SK-N-SH (cell line): ENCODE measurements around the gene CPB2. TPM values are rescaled to one million over a fixed set of nuclear protein-coding genes. Genes with fewer than 3 reads are reported as not detected.

Experiments
- CTCF ChIA-PET: fragments of 300-600, 350-600 bp; formaldehyde crosslinking; extraction: SDS; loops from one replicate; lab custom pipeline; 2021; lab: Yijun Ruan, JAX
- POLR2A ChIA-PET: fragments of 350-600 bp; sonication (Branson Sonifier 250); formaldehyde crosslinking; extraction: SDS; loops from one replicate; lab custom pipeline; 2020; ENCODE audit warnings: antibody characterized with exemption, inconsistent platforms; lab: Yijun Ruan, JAX
- DNase-seq: peaks from one replicate; pipeline ENCODE4 v3.0.0; 2012
- H2AFZ ChIP-seq: fragments of 200-600 bp; sonication (generic); 2 replicates; pipeline ENCODE4 v1.8.1; 2016; ENCODE audit warnings: antibody characterized with exemption, mild to moderate bottlenecking, low read depth
- H3F3A ChIP-seq: fragments of 200-600 bp; sonication (generic); replicated peaks from 2 replicates; pipeline ENCODE3; 2016; ENCODE audit warnings: antibody characterized with exemption, mild to moderate bottlenecking; ENCODE audit not compliant: insufficient read depth
- H3K27ac ChIP-seq, 2 experiments: fragments of 200-500 bp in 1 of 2; fragments of 200-600 bp in 1 of 2; sonication (Bioruptor generic) in 1 of 2; sonication (generic), shearing (Covaris generic) in 1 of 2; 2 replicates each; pipeline versions ENCODE4 v1.5.1 to v1.6.1; 2014 to 2016; ENCODE audit warnings: low read depth in 2 of 2, inconsistent platforms in 1 of 2, low read length in 1 of 2, mild to moderate bottlenecking in 1 of 2, mixed read lengths in 1 of 2
- H3K27me3 ChIP-seq: fragments of 200-600 bp; sonication (generic), shearing (Covaris generic); 2 replicates; pipeline ENCODE4 v1.6.1; 2016; ENCODE audit warnings: mixed run types; ENCODE audit not compliant: insufficient read depth
- H3K36me3 ChIP-seq, 2 experiments: fragments of 200-500 bp in 1 of 2; fragments of 200-600 bp in 1 of 2; sonication (Bioruptor generic) in 1 of 2; sonication (generic) in 1 of 2; replicated peaks in 1 of 2; 2 replicates each; pipeline versions ENCODE3 to v1.5.1; 2014 to 2016; ENCODE audit warnings: low read length in 1 of 2, mild to moderate bottlenecking in 1 of 2; ENCODE audit not compliant: insufficient read depth in 2 of 2, control insufficient read depth in 1 of 2
- H3K4me1 ChIP-seq, 2 experiments: fragments of 200-500 bp in 1 of 2; fragments of 200-600 bp in 1 of 2; sonication (Bioruptor generic) in 1 of 2; sonication (generic), shearing (Covaris generic) in 1 of 2; 2 replicates each; pipeline versions ENCODE4 v1.5.1 to v1.6.1; 2014 to 2016; ENCODE audit warnings: low read depth in 1 of 2, low read length in 1 of 2, mixed run types in 1 of 2; ENCODE audit not compliant: insufficient read depth in 2 of 2, control insufficient read depth in 1 of 2
- H3K4me2 ChIP-seq: fragments of 200-600 bp; sonication (generic), shearing (Covaris generic); 2 replicates; pipeline ENCODE4 v1.6.1; 2017; ENCODE audit warnings: mixed run types
- H3K4me3 ChIP-seq, 2 experiments: fragments of 200-500 bp in 1 of 2; fragments of 200-600 bp in 1 of 2; sonication (Bioruptor generic) in 1 of 2; sonication (generic), shearing (Covaris generic) in 1 of 2; 2 replicates each; pipeline versions ENCODE4 v1.5.1 to v1.8.1; 2014 to 2016; ENCODE audit warnings: low read depth in 2 of 2, inconsistent platforms in 1 of 2, low read length in 1 of 2, mild to moderate bottlenecking in 1 of 2, mixed read lengths in 1 of 2, moderate library complexity in 1 of 2
- H3K79me2 ChIP-seq: fragments of 200-600 bp; sonication (generic); 2 replicates; pipeline ENCODE4 v1.8.1; 2017; ENCODE audit warnings: mild to moderate bottlenecking; ENCODE audit not compliant: insufficient read depth
- H3K9ac ChIP-seq: fragments of 200-600 bp; sonication (generic); 2 replicates; pipeline ENCODE4 v1.6.1; 2017; ENCODE audit warnings: mixed run types
- H3K9me2 ChIP-seq: fragments of 200-600 bp; sonication (generic); 2 replicates; pipeline ENCODE4 v1.6.1; 2017; ENCODE audit warnings: mixed run types
- H3K9me3 ChIP-seq: fragments of 200-600 bp; sonication (generic); 2 replicates; pipeline ENCODE4 v1.6.1; 2017; ENCODE audit warnings: mixed run types, mild to moderate bottlenecking, moderate library complexity
- H4K20me1 ChIP-seq: fragments of 200-600 bp; sonication (generic); 2 replicates; pipeline ENCODE4 v1.6.1; 2017; ENCODE audit warnings: mild to moderate bottlenecking, mixed run types; ENCODE audit not compliant: insufficient read depth
- CHD2 ChIP-seq: fragments of 150-350 bp; IDR thresholded peaks from 2 replicates; pipeline ENCODE4 v1.6.1; 2018; ENCODE audit warnings: low read length; ENCODE audit not compliant: partially characterized antibody
- FOSL2 ChIP-seq: IDR thresholded peaks from 2 replicates; pipeline ENCODE4 v1.4.0; 2012; ENCODE audit warnings: low read depth, mild to moderate bottlenecking, moderate library complexity, borderline replicate concordance
- FOXJ3 ChIP-seq: sonication (generic); formaldehyde crosslinking; IDR thresholded peaks from 2 replicates; pipeline ENCODE4 v1.5.1; 2020; ENCODE audit warnings: mild to moderate bottlenecking, missing genetic modification reagents
- GABPA ChIP-seq: IDR thresholded peaks from 2 replicates; pipeline ENCODE4 v1.4.0; 2012; ENCODE audit warnings: low read depth, mild to moderate bottlenecking
- GATA2 ChIP-seq: sonication (generic); formaldehyde crosslinking; IDR thresholded peaks from 2 replicates; pipeline ENCODE4 v1.5.0; 2020; ENCODE audit warnings: mild to moderate bottlenecking, missing genetic modification reagents
- MEF2A ChIP-seq: IDR thresholded peaks from 2 replicates; pipeline ENCODE4 v1.4.0; 2012; ENCODE audit warnings: low read depth, borderline replicate concordance
- MXI1 ChIP-seq: IDR thresholded peaks from 2 replicates; pipeline ENCODE4 v1.6.1; 2012; ENCODE audit warnings: mild to moderate bottlenecking, low read depth, low read length, improper control_type of control experiment
- POLR2AphosphoS5 ChIP-seq: IDR thresholded peaks from 2 replicates; pipeline ENCODE4 v1.6.1; 2012; ENCODE audit warnings: low read depth, low read length
- RAD21 ChIP-seq: IDR thresholded peaks from 2 replicates; pipeline ENCODE4 v1.6.1; 2012; ENCODE audit warnings: mild to moderate bottlenecking, low read length
- RCOR1 ChIP-seq: fragments of 150-350 bp; IDR thresholded peaks from 2 replicates; pipeline ENCODE4 v1.6.1; 2017; ENCODE audit warnings: antibody characterized with exemption, low read length
- RXRA ChIP-seq: IDR thresholded peaks from 2 replicates; pipeline ENCODE4 v1.4.0; 2012; ENCODE audit warnings: low read depth, mild to moderate bottlenecking, borderline replicate concordance
- SMC3 ChIP-seq: IDR thresholded peaks from 2 replicates; pipeline ENCODE4 v1.6.1; 2012; ENCODE audit warnings: low read depth, low read length, improper control_type of control experiment
- TAF1 ChIP-seq: IDR thresholded peaks from 2 replicates; pipeline ENCODE4 v1.6.1; 2012; ENCODE audit warnings: low read depth, mild to moderate bottlenecking, low read length, moderate library complexity, borderline replicate concordance
- TCF12 ChIP-seq: IDR thresholded peaks from 2 replicates; pipeline ENCODE4 v1.4.0; 2012
- WGBS: methylation state at CpG from one replicate; pipeline ENCODE4 v1.1.6; 2017; ENCODE audit warnings: low lambda C conversion rate; 5-methylcytosine and 5-hydroxymethylcytosine counted together
- polyA plus RNA-seq, 3 experiments: library from polyadenylated mRNA; depleted of rRNA; stranded (reverse); fragments of >200 nt; gene quantifications; 2 replicates each; pipeline ENCODE4 v1.2.3, GENCODE V29; 2012
- TF ChIP-seq, protein P1 (sequence below): fragments of 150-350 bp; IDR thresholded peaks from 2 replicates; pipeline ENCODE4 v1.6.1; 2016; ENCODE audit warnings: mild to moderate bottlenecking, low read depth, low read length
- TF ChIP-seq, protein P2 (sequence below): fragments of 150-350 bp; IDR thresholded peaks from 2 replicates; pipeline ENCODE4 v1.6.1; 2017; ENCODE audit warnings: antibody characterized with exemption, low read length, low read depth, borderline replicate concordance
- TF ChIP-seq, protein P3 (sequence below): IDR thresholded peaks from 2 replicates; pipeline ENCODE4 v1.4.0; 2012; ENCODE audit warnings: low read depth
- TF ChIP-seq, protein P4 (sequence below): IDR thresholded peaks from 2 replicates; pipeline ENCODE4 v1.4.0; 2012; ENCODE audit warnings: low read depth, borderline replicate concordance
- TF ChIP-seq, protein P5 (sequence below): fragments of 200-600 bp; sonication (generic); IDR thresholded peaks from 2 replicates; pipeline ENCODE4 v1.6.1; 2017; ENCODE audit warnings: antibody characterized with exemption, mild to moderate bottlenecking, moderate library complexity
- TF ChIP-seq, protein P6 (sequence below): IDR thresholded peaks from 2 replicates; pipeline ENCODE4; 2012

CPB2 gene
- polyA plus RNA-seq, 1 of the 3 experiments (the other 2 are of a cell fraction): not detected

DNA sequence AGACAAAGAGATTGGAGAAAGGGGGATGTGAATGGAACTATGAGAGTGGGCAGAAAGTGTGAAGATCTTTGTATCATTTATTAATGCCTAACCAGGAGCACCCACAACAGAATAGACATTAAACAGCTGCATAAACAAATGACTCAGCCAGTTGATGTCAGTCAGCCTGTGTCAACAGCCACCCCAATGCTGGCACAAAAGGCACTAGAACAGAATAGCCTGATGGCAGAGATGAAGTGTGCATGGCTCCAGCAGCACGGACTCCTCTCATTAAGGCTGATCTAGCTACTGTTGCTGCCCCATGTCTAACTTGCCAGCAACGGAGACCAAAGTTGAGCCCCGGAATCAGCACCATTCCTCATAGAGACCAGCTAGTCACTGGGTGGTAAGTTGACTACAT is 7.8 kb downstream of the CPB2 start:
- TF ChIP-seq RAD21 (no peak), FOSL2 (no peak), TAF1 (no peak), FOXJ3 (CRISPR knock-in tag) (no peak), TCF12 (no peak), MEF2A (no peak), GATA2 (CRISPR knock-in tag) (no peak), CHD2 (no peak)
- TF ChIP-seq, protein P1, sequence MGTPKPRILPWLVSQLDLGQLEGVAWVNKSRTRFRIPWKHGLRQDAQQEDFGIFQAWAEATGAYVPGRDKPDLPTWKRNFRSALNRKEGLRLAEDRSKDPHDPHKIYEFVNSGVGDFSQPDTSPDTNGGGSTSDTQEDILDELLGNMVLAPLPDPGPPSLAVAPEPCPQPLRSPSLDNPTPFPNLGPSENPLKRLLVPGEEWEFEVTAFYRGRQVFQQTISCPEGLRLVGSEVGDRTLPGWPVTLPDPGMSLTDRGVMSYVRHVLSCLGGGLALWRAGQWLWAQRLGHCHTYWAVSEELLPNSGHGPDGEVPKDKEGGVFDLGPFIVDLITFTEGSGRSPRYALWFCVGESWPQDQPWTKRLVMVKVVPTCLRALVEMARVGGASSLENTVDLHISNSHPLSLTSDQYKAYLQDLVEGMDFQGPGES: no peak
- TF ChIP-seq, protein P2, sequence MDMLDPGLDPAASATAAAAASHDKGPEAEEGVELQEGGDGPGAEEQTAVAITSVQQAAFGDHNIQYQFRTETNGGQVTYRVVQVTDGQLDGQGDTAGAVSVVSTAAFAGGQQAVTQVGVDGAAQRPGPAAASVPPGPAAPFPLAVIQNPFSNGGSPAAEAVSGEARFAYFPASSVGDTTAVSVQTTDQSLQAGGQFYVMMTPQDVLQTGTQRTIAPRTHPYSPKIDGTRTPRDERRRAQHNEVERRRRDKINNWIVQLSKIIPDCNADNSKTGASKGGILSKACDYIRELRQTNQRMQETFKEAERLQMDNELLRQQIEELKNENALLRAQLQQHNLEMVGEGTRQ: no peak
- TF ChIP-seq, protein P3, sequence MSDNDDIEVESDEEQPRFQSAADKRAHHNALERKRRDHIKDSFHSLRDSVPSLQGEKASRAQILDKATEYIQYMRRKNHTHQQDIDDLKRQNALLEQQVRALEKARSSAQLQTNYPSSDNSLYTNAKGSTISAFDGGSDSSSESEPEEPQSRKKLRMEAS: no peak
- H3K4me1 ChIP-seq: no peaks in the 10 kb centered on the region; a peak in 2 of 4 replicates
- no peak for DNase-seq
- WGBS: 42% methylated on average over 3 of the region's 3 CpGs
- H3K9me2 ChIP-seq: no peaks in the 10 kb centered on the region
- H3F3A ChIP-seq: no peaks in the 10 kb centered on the region
- no peak overlapping the region for H3K27ac ChIP-seq
- H3K9ac ChIP-seq: no peak overlapping the region
- H3K4me2 ChIP-seq: no peak overlapping the region
- POLR2A ChIA-PET: no interaction called here
- no peaks in the 10 kb centered on the region for H3K79me2 ChIP-seq
- CTCF ChIA-PET: interaction anchor here (1.5 kb wide), 1 partner anchor 473 kb away, joined by 4 read pairs; no protein-coding TSS in a partner anchor
- H3K4me3 ChIP-seq: no peak overlapping the region
- no peaks in the 10 kb centered on the region for H3K36me3 ChIP-seq
- H3K9me3 ChIP-seq: no peaks in the 10 kb centered on the region
- no peaks in the 10 kb centered on the region for H4K20me1 ChIP-seq
- H2AFZ ChIP-seq: no peak overlapping the region
- no peaks in the 10 kb centered on the region; the same call in 1 of the 2 replicates for H3K27me3 ChIP-seq

DNA sequence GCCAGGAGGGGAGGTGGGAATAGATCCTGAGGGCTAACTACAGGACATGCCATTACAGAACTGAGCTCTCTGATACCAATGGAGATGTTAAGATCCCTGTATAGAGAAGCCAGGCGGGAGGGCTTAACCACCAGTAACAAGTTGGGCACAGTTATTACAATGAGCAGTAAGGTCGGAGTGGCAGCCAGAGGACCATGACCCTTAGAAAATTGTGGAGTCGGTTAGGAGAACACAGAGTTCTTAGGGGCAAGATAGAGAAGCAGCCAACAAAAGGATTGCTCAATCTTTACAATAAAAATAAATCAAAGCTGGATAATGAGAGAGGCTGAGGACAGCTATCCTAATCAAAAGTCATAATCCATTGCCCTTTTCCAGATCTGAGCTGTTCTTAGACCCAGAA is 10.4 kb downstream of the CPB2 start:
- Histone ChIP-seq H3K4me3 (no peak overlapping the region), H3K9me3 (no peaks in the 10 kb centered on the region), H3K4me2 (no peak overlapping the region), H2AFZ (no peak overlapping the region), H3K4me1 (no peaks in the 10 kb centered on the region; a peak in 1 of 4 replicates), H3K27ac (no peak overlapping the region), H3K27me3 (no peaks in the 10 kb centered on the region; the same call in 1 of the 2 replicates), H3K36me3 (no peaks in the 10 kb centered on the region), H3K9ac (no peak overlapping the region), H3F3A (no peaks in the 10 kb centered on the region), H4K20me1 (no peaks in the 10 kb centered on the region), H3K79me2 (no peaks in the 10 kb centered on the region), H3K9me2 (no peaks in the 10 kb centered on the region)
- WGBS: 20% methylated on average over 2 of the region's 3 CpGs
- CTCF ChIA-PET: interaction anchor here (0.9 to 2.3 kb wide), 5 partner anchors 9 to 66 kb away, joined by 3 to 5 read pairs (median 3); no protein-coding TSS in a partner anchor
- no peak for DNase-seq
- no peak for TF ChIP-seq GABPA
- no peak for TF ChIP-seq RXRA
- TF ChIP-seq, protein P4, sequence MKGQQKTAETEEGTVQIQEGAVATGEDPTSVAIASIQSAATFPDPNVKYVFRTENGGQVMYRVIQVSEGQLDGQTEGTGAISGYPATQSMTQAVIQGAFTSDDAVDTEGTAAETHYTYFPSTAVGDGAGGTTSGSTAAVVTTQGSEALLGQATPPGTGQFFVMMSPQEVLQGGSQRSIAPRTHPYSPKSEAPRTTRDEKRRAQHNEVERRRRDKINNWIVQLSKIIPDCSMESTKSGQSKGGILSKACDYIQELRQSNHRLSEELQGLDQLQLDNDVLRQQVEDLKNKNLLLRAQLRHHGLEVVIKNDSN: no peak
- TF ChIP-seq, protein P5, sequence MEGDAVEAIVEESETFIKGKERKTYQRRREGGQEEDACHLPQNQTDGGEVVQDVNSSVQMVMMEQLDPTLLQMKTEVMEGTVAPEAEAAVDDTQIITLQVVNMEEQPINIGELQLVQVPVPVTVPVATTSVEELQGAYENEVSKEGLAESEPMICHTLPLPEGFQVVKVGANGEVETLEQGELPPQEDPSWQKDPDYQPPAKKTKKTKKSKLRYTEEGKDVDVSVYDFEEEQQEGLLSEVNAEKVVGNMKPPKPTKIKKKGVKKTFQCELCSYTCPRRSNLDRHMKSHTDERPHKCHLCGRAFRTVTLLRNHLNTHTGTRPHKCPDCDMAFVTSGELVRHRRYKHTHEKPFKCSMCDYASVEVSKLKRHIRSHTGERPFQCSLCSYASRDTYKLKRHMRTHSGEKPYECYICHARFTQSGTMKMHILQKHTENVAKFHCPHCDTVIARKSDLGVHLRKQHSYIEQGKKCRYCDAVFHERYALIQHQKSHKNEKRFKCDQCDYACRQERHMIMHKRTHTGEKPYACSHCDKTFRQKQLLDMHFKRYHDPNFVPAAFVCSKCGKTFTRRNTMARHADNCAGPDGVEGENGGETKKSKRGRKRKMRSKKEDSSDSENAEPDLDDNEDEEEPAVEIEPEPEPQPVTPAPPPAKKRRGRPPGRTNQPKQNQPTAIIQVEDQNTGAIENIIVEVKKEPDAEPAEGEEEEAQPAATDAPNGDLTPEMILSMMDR: no peak
- no peak for TF ChIP-seq RCOR1
- TF ChIP-seq MEF2A: no peak
- TF ChIP-seq, protein P6, sequence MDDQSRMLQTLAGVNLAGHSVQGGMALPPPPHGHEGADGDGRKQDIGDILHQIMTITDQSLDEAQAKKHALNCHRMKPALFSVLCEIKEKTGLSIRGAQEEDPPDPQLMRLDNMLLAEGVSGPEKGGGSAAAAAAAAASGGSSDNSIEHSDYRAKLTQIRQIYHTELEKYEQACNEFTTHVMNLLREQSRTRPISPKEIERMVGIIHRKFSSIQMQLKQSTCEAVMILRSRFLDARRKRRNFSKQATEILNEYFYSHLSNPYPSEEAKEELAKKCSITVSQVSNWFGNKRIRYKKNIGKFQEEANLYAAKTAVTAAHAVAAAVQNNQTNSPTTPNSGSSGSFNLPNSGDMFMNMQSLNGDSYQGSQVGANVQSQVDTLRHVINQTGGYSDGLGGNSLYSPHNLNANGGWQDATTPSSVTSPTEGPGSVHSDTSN: no peak
- TF ChIP-seq MXI1: no peak
- TF ChIP-seq, protein P3: no peak
- no peak for TF ChIP-seq FOXJ3 (CRISPR knock-in tag)
- no peak for TF ChIP-seq SMC3
- TF ChIP-seq GATA2 (CRISPR knock-in tag): no peak
- TF ChIP-seq POLR2AphosphoS5: no peak
- POLR2A ChIA-PET: no interaction called here
